SJSA1 (cell line): ENCODE data around the gene RPL27. TPM values are rescaled to one million over a fixed set of nuclear protein-coding genes. Genes with fewer than 3 reads are reported as not detected.
A peak's percentile ranks its signal among the peaks of the same experiment; 100 is the strongest.
"Not testable (repeated sequence)": the region's sequence is repeated elsewhere in the genome, so short reads cannot be mapped to it uniquely, and the experiment has no call there.

Experiments
- DNase-seq, 2 experiments: peaks; one replicate each; pipeline ENCODE4 v3.0.0-alpha.2; 2015 to 2020; ENCODE audit warnings: low spot score in 2 of 2, low read depth in 1 of 2
- H3K27ac ChIP-seq: fragments of 250-450 bp; sonication (Bioruptor Pico); 2 replicates; pipeline ENCODE4 v1.5.1; 2020; ENCODE audit warnings: mild to moderate bottlenecking, moderate library complexity
- H3K27me3 ChIP-seq: fragments of 250-450 bp; sonication (Bioruptor Pico); replicated peaks from 2 replicates; pipeline ENCODE4 v1.5.1; 2020; ENCODE audit warnings: mild to moderate bottlenecking, moderate library complexity
- H3K36me3 ChIP-seq: fragments of 250-450 bp; sonication (Bioruptor Pico); 2 replicates; pipeline ENCODE4 v1.5.1; 2020; ENCODE audit warnings: mild to moderate bottlenecking
- H3K4me1 ChIP-seq: fragments of 250-450 bp; sonication (Bioruptor Pico); replicated peaks from 2 replicates; pipeline ENCODE4 v1.6.1; 2021; ENCODE audit warnings: mild to moderate bottlenecking
- H3K4me3 ChIP-seq: fragments of 250-450 bp; sonication (Bioruptor Pico); 2 replicates; pipeline ENCODE4 v1.5.1; 2020; ENCODE audit warnings: mild to moderate bottlenecking
- H3K9me3 ChIP-seq: fragments of 250-450 bp; sonication (Bioruptor Pico); replicated peaks from 2 replicates; pipeline ENCODE4 v1.5.1; 2020; ENCODE audit warnings: mild to moderate bottlenecking
- total RNA-seq: library from RNA; depleted of rRNA; stranded (reverse); fragments of >200 nt; shearing (Covaris generic); gene quantifications from 2 replicates; pipeline ENCODE4 v1.2.3, GENCODE V29; 2014

The RPL27 gene
- total RNA-seq, 1 experiment from 2014 or later: 1,189 TPM

- H3K27me3 ChIP-seq: no peaks in the 10 kb centered on the region
- H3K9me3 ChIP-seq: no peaks in the 10 kb centered on the region; the same call in 1 of the 2 replicates
- peak overlapping the region; percentile 96 for H3K4me3 ChIP-seq
- peaks cover 22% of the 10 kb centered on the region for H3K36me3 ChIP-seq
- peak overlapping the region; percentile 55 for H3K27ac ChIP-seq
- peaks cover 25% of the 10 kb centered on the region for H3K4me1 ChIP-seq
- peak; percentile 31 to 55 for DNase-seq
Observed at GRCh38 chr17:42980766-42981397, 17.3 kb upstream of the RPL27 start.

DNA sequence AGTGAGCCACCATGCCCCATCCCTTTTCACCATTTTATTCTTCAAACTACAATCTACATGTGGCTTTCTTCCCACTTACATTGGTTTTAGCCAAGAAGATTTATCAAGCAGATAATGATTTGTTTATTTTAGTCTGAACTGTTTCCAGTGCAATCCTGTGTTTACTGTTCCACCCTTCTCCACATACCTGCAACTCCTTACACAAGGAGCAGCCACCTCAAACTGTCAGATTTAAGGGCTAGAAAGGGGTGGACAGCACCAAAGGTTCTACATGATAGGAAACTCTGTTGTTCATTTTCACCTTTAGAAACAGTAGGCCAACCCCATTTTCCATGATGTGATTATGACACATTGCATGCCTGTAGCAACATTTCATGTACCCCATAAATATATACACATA lies 16.0 kb upstream of the RPL27 start:
- Histone ChIP-seq H3K27ac (no peak overlapping the region), H3K9me3 (no peaks in the 10 kb centered on the region; the same call in 1 of the 2 replicates), H3K4me1 (peaks cover 25% of the 10 kb centered on the region), H3K27me3 (no peaks in the 10 kb centered on the region), H3K36me3 (peaks cover 32% of the 10 kb centered on the region), H3K4me3 (no peak overlapping the region)
- DNase-seq: no peak

DNA sequence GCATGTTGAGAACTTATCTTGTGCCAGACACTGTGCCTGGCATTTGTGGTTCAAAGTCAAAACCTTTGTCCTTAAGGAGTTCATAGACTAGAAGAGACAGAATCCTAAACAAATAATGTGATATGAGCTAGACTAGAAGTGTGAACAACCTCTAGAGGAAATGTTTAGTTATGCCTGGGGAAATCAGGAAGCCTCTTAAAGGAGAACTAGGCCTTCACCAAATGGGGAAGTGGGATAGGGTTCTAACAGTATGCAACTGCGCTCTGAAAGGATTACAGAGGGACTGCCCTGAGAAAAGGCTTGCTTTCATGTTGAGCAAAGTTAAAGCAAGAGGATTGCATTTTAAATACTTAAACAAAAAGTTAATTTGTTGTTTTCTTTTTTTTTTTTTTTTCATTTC lies 13.0 kb upstream of the RPL27 start:
- peaks cover 25% of the 10 kb centered on the region for H3K4me1 ChIP-seq
- no peaks in the 10 kb centered on the region for H3K27me3 ChIP-seq
- no peaks in the 10 kb centered on the region; the same call in 1 of the 2 replicates for H3K9me3 ChIP-seq
- H3K36me3 ChIP-seq: peaks cover 60% of the 10 kb centered on the region
- DNase-seq: no peak
- no peak overlapping the region for H3K4me3 ChIP-seq
- no peak overlapping the region for H3K27ac ChIP-seq

GRCh38 chr17:42989141-42989540 lies 9.1 kb upstream of the RPL27 start:
- peaks cover 77% of the 10 kb centered on the region for H3K36me3 ChIP-seq
- H3K4me3 ChIP-seq: no peak overlapping the region
- no peak for DNase-seq
- no peaks in the 10 kb centered on the region for H3K27me3 ChIP-seq
- peaks cover 25% of the 10 kb centered on the region for H3K4me1 ChIP-seq
- H3K9me3 ChIP-seq: no peaks in the 10 kb centered on the region
- no peak overlapping the region for H3K27ac ChIP-seq

GRCh38 chr17:42989726-42990652 lies 8.2 kb upstream of the RPL27 start:
- peaks cover 25% of the 10 kb centered on the region for H3K4me1 ChIP-seq
- DNase-seq: peak in 1 of 2 experiments; percentile 28

DNA sequence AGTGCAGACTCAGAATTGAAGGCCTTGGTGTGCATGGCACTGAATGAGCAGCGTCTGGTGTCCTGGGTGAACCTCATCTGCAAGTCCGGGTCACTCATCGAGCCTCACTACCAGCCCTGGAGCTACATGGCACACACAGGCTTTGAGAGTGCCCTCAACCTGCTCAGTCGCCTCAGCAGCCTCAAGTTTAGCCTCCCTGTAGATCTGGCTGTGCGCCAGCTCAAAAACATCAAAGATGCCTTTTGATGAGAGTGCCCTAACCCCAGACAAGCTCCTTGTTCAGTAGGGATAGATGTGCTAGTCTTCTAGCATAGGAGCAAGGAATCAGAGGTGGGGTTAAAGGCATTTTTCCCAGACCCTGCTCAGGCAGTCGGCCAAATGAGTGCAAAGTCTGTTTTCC lies 6.7 kb upstream of the RPL27 start:
- no peak for DNase-seq
- Histone ChIP-seq H3K4me3 (no peak overlapping the region), H3K27me3 (no peaks in the 10 kb centered on the region), H3K36me3 (peaks cover 71% of the 10 kb centered on the region), H3K4me1 (peaks cover 25% of the 10 kb centered on the region), H3K27ac (no peak overlapping the region), H3K9me3 (no peaks in the 10 kb centered on the region)

More at GRCh38 chr17:42989726-42990652, 8.2 kb upstream of the RPL27 start:
- H3K9me3 ChIP-seq: no peaks in the 10 kb centered on the region
- H3K4me3 ChIP-seq: no peak overlapping the region
- H3K36me3 ChIP-seq: peaks cover 79% of the 10 kb centered on the region
- H3K27ac ChIP-seq: peak overlapping the region; percentile 32
- H3K27me3 ChIP-seq: no peaks in the 10 kb centered on the region

GRCh38 chr17:42992872-42993271 lies 5.3 kb upstream of the RPL27 start:
- Histone ChIP-seq H3K4me3 (no peak overlapping the region), H3K27me3 (no peaks in the 10 kb centered on the region), H3K4me1 (peaks cover 33% of the 10 kb centered on the region), H3K9me3 (no peaks in the 10 kb centered on the region), H3K27ac (no peak overlapping the region), H3K36me3 (peaks cover 58% of the 10 kb centered on the region)
- DNase-seq: no peak

GRCh38 chr17:42993913-42994312 lies 4.3 kb upstream of the RPL27 start:
- not testable (repeated sequence) for H3K27ac ChIP-seq, DNase-seq, H3K27me3 ChIP-seq, H3K4me3 ChIP-seq, H3K9me3 ChIP-seq
- H3K36me3 ChIP-seq: peaks cover 54% of the 10 kb centered on the region
- H3K4me1 ChIP-seq: peaks cover 33% of the 10 kb centered on the region

- H3K9me3 ChIP-seq: no peaks in the 10 kb centered on the region
- peaks cover 32% of the 10 kb centered on the region for H3K4me1 ChIP-seq
- H3K27ac ChIP-seq: no peak overlapping the region
- H3K27me3 ChIP-seq: no peaks in the 10 kb centered on the region
- no peak for DNase-seq
- peak overlapping the region; percentile 20 for H3K4me3 ChIP-seq
- peaks cover 57% of the 10 kb centered on the region for H3K36me3 ChIP-seq
Observed at GRCh38 chr17:42997390-42997983, 732 bp upstream of the RPL27 start.

- DNase-seq: no peak
- Histone ChIP-seq H3K27me3 (no peaks in the 10 kb centered on the region), H3K27ac (peak overlapping the region; percentile 80), H3K4me1 (peaks cover 32% of the 10 kb centered on the region), H3K9me3 (no peaks in the 10 kb centered on the region), H3K36me3 (peaks cover 61% of the 10 kb centered on the region), H3K4me3 (peak overlapping the region; percentile 61)
Observed at GRCh38 chr17:42999003-42999525, 845 bp downstream of the RPL27 start.

- not testable (repeated sequence) for DNase-seq, H3K9me3 ChIP-seq, H3K4me3 ChIP-seq, H3K27me3 ChIP-seq, H3K27ac ChIP-seq
- Histone ChIP-seq H3K36me3 (peaks cover 68% of the 10 kb centered on the region), H3K4me1 (peaks cover 34% of the 10 kb centered on the region)
Observed at GRCh38 chr17:43000894-43001293, 2.7 kb downstream of the RPL27 start.

DNA sequence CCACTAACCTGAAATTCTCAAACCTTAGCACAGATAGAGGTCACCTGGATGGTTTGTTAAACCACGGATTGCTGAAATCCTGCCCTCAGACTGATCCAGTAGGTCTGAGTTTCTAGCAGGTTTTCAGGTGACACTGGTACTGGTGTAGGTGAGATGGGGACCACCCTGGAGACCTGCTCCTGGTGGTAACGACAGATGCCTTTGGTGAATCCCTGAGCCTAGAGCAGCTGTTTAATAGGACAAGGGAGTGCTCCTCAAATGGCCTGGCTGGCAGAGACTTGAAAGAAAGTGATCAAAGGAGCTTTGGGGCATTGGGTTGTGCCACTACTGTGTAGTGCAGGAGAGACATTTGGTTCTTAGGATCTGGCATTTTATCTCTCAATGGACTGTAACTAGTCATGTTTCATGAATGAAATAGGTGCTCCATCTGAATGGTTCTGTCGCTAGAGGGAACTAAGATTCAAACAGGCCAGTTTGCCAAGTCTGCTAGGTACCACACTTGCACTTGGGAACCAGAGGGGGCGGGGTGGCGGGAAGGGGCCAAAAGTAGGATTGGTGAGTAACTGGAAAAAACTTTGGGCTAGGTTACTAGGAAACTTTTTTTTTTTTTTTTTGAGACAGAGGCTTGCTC lies 5.4 kb downstream of the RPL27 start:
- no peak overlapping the region for H3K27ac ChIP-seq
- no peaks in the 10 kb centered on the region for H3K9me3 ChIP-seq
- no peak overlapping the region for H3K4me3 ChIP-seq
- H3K27me3 ChIP-seq: no peaks in the 10 kb centered on the region
- DNase-seq: no peak
- H3K36me3 ChIP-seq: peaks cover 71% of the 10 kb centered on the region
- peaks cover 33% of the 10 kb centered on the region for H3K4me1 ChIP-seq
